ACHN (cell line): ENCODE data around the gene UGT1A3.
"Not testable (repeated sequence)": the region's sequence is repeated elsewhere in the genome, so short reads cannot be mapped to it uniquely, and the experiment has no call there.

Experiments used
- DNase-seq: peaks from one replicate; pipeline ENCODE4 v3.0.0-alpha.2; 2015
- in situ Hi-C: cut with HindIII; loops from 2 replicates; pipeline ENCODE4 v1.10.0; 2017; ENCODE audit warnings: low sequenced_read_pairs, low pct_ligation_motif_present, low pct_unique_long_range_greater_than_20kb

UGT1A3 gene

DNA sequence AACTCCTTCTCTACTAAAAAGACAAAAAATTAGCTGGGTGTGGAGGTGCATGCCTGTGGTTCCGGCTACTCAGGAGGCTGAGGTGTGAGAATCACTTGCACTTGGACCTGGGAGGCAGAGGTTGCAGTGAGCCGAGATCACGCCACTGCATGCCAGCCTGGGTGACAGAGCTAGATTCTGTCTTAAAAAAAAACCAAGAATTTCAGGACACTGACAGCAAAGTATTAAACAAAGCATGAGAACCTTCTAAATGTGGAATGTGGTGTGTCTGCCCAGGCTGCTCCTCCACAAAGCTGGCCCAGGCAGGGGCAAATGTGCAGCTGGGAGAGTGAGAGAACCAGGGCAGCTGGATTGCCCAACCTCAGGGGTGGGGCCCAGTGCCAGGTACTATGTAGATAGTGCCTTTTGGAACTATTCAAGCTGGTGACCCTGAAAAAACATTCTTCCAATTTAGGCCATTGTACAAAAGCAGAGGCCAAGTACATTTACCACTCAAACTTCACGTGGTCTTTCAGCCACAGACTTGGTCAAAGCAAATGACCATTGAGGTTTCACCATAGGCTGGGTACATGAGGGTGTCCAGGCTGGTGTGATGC lies 22.8 kb upstream of the UGT1A3 start:
- no peak for DNase-seq
- in situ Hi-C loops = no loop called here

DNA sequence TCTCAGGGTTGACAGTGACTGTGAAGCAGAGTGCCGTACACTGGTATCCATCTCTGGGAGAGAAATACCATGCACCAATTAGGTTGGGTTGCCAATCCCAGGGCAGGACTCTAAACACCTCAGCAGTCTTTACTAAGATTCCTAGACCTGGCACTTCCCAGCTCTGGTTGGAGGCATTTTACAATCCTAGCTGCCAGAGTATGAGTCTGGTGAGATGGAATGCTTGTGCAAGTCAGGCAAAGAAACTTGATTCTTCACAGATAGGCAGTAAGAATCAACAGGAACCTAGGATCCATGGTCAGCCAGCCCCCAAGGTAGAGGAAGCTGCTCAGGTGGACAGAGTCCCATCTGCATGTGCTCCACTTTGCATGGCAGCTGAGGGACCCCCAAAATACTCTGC lies 22.1 kb upstream of the UGT1A3 start:
- in situ Hi-C loops = no loop called here
- DNase-seq = no peak

DNA sequence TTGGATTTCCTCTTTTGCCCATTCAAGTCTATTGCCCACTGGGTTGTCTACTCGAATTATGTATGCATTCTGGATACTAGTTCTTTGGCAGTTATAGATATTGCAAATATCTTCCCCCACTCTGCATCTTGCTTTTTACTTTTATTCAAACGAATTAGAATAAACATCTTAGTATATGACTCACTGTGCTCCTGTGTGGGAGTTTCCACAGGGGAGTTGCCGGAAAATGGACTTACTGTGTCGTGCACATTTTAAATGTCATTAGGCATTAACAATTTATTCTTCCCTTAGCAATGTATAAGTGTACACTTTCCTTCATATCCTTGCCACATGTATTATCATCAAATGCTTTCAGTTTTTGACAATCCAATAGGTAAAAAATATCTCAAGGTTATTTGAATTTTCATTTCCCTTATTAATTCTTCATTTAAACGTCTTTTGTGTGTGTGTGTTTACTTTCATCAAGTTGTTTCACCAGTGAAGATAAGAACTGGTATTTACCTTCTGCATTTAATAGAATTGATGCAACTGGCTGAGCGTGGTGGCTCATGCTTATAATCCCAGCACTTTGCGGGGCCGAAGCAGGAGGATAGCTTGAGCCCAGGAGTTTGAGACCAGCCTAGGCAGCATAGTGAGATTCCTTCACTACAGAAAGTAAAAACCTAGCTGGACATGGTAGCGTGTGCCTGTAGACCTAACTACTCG lies 20.8 kb upstream of the UGT1A3 start:
- in situ Hi-C loops = no loop called here
- DNase-seq = no peak

DNA sequence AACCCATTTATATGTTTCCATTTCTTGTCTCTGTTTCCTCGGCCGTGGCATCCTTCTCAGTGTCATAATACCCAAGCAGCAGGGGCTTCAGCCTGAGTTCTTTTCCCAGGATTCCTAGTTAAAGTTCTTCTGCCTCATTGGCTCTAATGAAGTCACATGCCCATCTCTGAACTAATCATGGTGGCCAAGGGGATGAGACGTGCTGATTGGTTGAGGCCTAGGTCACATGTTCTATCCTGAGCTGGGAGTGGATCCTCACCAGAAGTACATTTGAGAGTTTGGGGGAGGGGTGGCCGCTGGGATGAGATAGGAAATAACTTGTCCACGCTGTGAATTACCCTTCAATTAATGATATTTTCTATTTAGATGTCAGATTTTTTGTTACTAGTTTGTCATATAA lies 19.9 kb upstream of the UGT1A3 start:
- in situ Hi-C loops = no loop called here
- no peak for DNase-seq

DNA sequence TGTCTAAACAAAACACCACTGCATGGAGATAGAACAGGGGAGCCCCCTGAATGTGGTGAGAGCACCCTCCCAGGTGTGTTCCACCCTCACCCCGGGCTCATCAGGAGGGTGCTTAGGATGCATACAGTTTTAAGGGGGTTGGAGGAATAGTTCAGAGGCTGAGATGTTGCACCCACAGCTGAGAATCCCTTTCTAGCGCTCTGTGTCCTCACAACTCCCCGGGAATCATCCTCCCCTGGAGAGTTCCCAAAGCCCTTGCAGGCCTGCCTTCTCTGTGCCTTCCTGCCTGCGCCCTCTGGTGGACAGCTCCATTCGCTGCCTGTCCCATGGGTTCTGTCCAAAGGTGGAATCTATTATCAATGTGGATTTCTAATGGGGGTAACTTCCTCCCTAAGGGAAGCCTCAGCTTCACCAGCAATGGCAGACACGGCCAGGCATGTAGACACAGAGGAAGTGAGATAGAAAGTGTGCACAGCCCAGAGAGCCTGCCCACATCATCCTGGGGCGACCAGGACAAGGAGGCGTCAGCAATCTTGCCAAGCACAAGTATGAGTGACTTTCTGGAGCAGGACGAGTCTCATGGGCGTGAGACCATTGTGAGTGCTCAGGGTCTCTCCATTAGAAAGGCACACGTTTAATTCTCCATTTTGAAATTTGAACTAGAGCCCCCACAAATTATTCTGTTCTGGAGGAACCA lies 17.4 kb upstream of the UGT1A3 start:
- in situ Hi-C loops = no loop called here

DNA sequence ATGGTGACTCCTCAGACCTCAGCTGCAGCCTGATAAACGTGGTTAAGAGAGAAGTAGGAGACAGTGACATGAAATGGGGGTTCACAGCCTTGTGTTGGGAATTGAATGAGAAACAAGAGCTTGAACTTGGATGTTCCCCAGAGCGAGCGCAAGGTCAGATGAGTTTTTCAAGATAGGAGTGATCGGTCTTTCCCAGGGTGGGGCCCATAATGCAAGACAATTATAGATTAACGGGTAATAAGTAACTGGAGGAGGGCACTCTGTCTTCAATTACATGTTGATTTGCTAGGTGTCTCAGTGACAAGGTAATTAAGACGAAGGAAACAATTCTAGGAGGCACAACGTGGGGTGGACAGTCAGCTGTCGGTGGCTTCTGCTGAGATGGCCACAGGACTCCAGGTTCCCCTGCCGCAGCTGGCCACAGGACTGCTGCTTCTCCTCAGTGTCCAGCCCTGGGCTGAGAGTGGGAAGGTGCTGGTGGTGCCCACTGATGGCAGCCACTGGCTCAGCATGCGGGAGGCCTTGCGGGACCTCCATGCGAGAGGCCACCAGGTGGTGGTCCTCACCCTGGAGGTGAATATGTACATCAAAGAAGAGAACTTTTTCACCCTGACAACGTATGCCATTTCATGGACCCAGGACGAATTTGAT lies 16.1 kb upstream of the UGT1A3 start, which contains the start of gene UGT1A5:
UGT1A5 (plus strand) TSS at position 297 of the 651 bp plus-strand sequence; CDS start at position 382, 85 bp downstream.
- no peak for DNase-seq
- in situ Hi-C loops = no loop called here

More for the DNA sequence above, 17.4 kb upstream of the UGT1A3 start:
- peak; percentile 87 for DNase-seq

DNA sequence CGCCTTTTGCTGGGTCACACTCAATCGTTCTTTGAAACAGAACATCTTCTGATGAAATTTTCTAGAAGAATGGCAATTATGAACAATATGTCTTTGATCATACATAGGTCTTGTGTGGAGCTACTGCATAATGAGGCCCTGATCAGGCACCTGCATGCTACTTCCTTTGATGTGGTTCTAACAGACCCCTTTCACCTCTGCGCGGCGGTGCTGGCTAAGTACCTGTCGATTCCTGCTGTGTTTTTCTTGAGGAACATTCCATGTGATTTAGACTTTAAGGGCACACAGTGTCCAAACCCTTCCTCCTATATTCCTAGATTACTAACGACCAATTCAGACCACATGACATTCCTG lies 15.6 kb upstream of the UGT1A3 start:
- DNase-seq = no peak
- in situ Hi-C loops = no loop called here

DNA sequence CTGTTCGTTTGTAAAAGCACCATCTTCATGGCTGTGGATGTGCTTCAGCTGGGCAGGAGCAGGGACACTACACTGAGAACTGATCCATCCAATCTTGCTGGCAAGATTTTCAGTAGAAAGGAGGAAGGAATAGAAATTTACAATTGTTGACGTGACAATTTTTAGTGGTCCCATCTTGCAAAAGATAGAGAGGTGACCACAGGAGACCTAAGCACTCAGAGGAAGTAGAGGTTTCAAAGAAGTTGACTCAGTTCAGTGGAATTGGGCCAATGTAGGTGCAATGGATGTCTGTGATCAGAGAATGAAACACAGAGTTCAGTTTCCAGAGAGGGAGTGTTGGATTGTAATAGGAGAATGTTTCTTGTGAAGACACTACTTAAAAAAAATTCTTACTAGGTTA lies 14.7 kb upstream of the UGT1A3 start:
- DNase-seq = no peak
- in situ Hi-C loops = no loop called here

DNA sequence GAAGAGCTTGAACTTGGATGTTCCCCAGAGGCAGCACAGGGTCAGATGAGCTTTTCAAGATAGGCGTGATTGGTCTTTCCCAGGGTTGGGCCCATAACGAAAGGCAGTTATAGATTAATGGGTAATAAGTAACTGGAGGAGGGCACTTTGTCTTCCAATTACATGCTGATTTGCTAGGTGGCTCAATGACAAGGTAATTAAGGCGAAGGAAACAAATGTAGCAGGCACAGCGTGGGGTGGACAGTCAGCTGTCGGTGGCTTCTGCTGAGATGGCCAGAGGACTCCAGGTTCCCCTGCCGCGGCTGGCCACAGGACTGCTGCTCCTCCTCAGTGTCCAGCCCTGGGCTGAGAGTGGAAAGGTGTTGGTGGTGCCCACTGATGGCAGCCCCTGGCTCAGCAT lies 10.3 kb upstream of the UGT1A3 start, which contains the start of gene UGT1A4:
UGT1A4 (plus strand) TSS at position 185 of the 400 bp plus-strand sequence; CDS start at position 270, 85 bp downstream.
- in situ Hi-C loops = no loop called here
- DNase-seq = no peak

DNA sequence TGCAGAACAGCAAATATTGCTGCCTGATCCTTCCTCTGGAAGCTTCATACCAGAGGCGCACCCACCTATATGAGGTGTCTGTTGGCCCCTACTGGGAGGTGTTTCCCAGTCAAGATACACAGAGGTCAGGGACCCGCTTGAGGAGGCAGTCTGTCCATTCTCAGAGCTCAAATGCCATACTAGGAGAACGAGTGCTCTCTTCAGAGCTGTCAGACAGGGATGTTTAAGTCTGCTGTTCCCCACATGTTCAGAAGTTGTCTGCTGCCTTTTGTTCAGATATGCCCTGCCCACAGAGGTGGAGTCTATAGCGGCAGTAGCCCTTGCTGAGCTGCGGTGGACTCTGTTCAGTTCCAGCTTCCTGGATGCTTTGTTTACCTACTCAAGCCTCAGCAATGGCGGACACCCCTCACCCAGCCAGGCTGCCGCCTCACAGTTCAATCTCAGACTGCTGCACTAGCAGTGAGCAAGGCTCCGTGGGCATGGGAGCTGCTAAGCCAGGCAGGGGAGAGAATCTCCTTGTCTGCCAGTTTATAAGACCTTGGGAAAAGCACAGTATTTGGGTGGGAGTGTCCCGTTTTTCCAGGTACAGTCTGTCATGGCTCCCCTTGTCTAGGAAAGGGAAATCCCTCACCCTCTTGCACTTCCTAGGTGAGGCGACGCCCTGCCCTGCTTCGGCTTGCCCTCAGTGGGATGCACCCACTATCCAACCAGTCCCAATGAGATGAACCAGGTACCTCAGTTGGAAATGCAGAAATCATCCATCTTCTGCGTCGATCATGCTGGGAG lies 8.2 kb downstream of the UGT1A3 start:
- DNase-seq, in situ Hi-C loops: not testable (repeated sequence)

DNA sequence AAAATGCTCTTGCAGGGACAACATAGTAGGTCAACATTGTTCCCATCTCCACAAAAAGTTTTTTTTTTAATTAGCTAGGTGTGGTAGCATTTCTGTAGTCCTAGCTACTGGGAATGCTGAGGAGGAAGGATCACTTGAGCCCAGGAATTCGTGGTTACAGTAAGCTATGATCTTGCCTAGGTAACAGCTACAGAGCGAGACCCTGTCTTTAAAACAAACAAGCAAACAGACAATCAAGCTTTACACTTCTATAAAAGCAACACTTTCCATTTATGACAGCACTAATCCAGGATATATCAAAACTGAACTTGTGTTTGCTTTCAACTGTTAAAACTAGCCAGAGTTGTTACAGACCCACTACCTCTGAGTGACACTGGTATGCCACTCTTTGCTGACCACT lies 12.0 kb downstream of the UGT1A3 start:
- DNase-seq = no peak
- in situ Hi-C loops = no loop called here

DNA sequence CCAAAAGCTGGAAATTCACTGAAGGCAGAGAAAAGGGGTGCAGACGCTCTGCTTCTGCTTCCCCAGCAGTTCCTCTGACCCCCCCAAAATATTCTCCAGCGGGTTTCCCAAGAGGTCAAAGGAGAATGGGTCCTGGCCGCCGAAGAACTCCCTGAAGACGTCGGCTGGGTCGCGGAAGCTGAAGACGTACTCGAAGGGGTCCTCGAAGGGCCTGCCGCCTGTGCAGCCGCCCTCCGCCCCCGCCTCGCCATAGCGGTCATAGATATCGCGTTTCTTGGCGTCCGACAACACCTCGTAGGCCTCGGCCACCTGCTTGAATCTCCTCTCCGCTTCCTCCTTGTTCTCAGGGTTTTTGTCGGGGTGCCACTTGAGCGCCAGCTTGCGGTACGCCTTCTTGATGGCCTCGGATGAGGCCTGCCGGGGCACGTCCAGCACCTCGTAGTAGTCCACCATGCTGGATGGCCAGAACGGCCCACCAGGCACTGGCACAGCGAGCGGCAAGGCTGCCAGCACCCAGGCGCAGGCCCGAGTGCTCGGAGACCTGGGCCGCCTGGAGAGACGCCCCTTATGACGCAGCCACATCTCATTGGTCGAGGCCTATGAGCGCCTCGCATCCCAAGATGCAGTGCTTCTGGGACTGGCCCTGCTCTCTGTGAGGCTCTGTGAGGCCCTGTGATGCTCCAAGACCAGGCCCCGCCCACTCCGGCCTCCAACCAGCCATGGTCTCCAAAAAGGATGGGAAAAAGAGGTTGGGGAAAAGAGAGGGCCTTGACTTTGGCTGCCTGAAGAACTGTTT lies 14.8 kb downstream of the UGT1A3 start:
- in situ Hi-C loops = no loop called here
- no peak for DNase-seq

DNA sequence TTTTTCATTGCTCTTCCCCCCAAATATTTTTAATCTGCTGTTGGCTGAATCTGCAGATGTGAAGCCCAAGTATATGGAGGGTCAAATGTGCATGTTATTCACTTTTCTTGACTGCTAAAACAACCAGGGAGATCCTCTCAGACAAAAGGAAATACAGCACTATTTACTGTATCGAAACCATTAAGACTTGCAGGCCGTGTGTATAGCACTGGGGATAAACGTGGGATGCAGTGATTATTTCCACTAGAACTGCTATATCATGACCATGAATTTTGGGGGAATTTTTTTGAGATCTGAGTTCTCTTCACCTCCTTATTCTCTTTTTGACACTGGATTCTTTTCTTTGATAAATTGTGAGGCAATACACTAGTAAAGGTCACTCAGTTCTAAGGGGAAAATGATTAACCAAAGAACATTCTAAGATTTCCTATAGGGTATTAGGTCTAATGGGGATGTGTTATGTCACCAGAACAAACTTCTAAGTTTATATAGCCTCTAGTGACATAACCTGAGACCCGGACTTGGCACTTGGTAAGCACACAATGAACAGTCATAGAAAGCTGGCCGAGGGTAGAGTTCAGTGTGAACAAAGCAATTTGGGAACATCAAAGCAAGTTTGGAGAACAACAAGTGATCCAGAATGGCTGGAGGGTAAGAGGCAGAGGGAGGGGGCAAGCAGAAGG lies 16.4 kb downstream of the UGT1A3 start:
- in situ Hi-C loops = no loop called here
- no peak for DNase-seq

DNA sequence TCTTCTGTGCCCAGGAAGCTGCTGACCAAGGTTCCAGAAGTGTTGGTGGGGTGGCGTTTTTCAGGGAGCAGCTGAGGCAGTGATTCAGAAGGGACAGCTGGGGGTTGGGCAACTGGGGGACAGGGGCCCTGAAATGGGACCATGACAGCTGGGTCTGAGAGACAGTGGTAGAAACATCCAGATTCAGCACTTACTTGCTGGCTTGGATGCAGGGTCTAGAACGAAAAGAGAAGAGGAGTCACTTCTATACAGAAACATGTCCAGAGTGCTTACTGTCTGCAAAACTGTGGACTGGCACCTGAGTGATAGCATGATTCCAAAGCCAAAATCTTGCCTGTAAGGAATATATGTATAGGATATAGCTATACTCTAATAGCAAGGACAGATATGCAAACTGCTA lies 17.0 kb downstream of the UGT1A3 start:
- in situ Hi-C loops, DNase-seq: not testable (repeated sequence)

DNA sequence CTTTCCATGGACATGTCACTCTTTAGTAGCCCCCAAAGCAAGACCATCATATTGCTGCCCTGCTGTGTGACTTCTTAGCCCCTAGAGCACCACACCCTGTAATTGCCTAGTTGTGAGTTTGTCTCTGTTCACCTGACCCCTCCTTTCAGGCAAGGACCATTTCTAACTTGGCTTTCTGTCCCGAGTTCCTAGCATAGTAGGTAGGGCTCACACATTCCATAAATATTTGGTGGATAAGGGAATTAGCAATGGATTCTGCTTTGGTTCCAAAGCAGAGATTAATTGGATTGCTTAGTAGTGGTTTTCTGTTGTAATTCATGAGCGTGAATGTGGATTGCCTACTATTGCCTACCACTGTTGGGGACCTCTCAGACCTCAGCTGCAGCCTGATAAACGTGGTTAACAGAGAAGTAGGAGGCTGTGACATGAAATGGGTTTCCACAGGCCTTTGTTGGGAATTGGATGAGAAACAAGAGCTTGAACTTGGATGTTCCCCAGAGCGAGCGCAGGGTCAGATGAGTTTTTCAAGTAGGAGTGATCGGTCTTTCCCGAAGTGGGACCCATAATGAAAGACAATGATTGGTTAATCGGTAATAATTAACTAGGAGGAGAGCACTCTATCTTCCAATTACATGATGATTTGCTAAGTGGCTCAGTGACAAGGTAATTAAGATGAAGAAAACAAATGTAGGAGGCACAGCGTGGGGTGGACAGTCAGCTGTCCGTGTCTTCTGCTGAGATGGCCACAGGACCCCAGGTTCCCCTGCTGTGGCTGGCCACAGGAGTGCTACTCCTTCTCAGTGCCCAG lies 17.8 kb downstream of the UGT1A3 start:
- in situ Hi-C loops = no loop called here
- no peak for DNase-seq

DNA sequence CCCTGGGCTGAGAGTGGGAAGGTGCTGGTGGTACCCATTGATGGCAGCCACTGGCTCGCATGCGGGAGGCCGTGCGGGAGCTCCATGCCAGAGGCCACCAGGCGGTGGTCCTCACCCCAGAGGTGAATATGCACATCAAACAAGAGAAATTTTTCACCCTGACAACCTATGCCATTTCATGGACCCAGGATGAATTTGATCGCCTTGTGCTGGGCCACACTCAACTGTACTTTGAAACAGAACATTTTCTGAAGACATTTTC lies 18.4 kb downstream of the UGT1A3 start:
- DNase-seq = no peak
- in situ Hi-C loops = no loop called here

DNA sequence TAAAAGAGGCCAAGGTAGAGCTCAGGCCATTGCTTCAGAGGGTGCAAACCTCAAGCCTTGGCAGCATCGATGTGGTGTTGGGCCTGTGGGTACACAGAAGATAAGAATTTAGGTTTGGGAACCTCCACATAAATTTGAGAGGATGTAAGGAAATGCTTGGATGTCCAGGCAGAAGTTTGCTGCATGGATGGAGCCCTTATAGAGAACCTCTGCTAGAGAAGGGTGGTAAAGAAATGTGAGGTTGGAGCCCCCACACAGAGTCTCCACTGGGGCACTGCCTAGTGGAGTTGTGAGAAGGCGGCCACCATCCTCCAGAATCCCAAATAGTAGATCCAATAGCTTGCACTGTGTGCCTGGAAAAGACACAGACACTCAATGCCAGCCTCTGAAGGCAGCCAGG lies 21.8 kb downstream of the UGT1A3 start:
- DNase-seq, in situ Hi-C loops: not testable (repeated sequence)
